Trophoblast cell (in vitro differentiated cells and primary cell): ENCODE data around the gene ENAH.
A peak's percentile ranks its signal among the peaks of the same experiment; 100 is the strongest.

ENCODE experiments used
- DNase-seq, 2 donors: peaks; one replicate each; pipeline ENCODE4 v3.0.0-alpha.2; 2016
- H2AFZ ChIP-seq: 2 replicates; pipeline ENCODE4 v1.6.1; 2013; ENCODE audit warnings: low read length, moderate library complexity, mild to moderate bottlenecking; ENCODE audit not compliant: insufficient read depth, poor library complexity
- H2AK5ac ChIP-seq: 2 replicates; pipeline ENCODE4 v1.6.1; 2013; ENCODE audit warnings: mild to moderate bottlenecking, low read length
- H2BK120ac ChIP-seq: 2 replicates; pipeline ENCODE4 v1.6.1; 2013; ENCODE audit warnings: low read length, mild to moderate bottlenecking, moderate library complexity; ENCODE audit not compliant: insufficient read depth, poor library complexity
- H2BK12ac ChIP-seq: 2 replicates; pipeline ENCODE4 v1.6.1; 2013; ENCODE audit warnings: mild to moderate bottlenecking, low read length, moderate library complexity
- H2BK5ac ChIP-seq: 2 replicates; pipeline ENCODE4 v1.6.1; 2013; ENCODE audit warnings: low read length, low read depth, moderate library complexity, mild to moderate bottlenecking; ENCODE audit not compliant: poor library complexity
- H3K14ac ChIP-seq: 2 replicates; pipeline ENCODE4 v1.6.1; 2013; ENCODE audit warnings: mild to moderate bottlenecking, low read length
- H3K18ac ChIP-seq: 2 replicates; pipeline ENCODE4 v1.6.1; 2013; ENCODE audit warnings: mild to moderate bottlenecking, low read length
- H3K23ac ChIP-seq: 2 replicates; pipeline ENCODE4 v1.6.1; 2013; ENCODE audit warnings: low read length
- H3K27ac ChIP-seq: 2 replicates; pipeline ENCODE4 v1.5.1; 2013; ENCODE audit warnings: low read depth, mild to moderate bottlenecking, inconsistent platforms, low read length, moderate library complexity
- H3K27me3 ChIP-seq: 2 replicates; pipeline ENCODE4 v1.6.1; 2013; ENCODE audit warnings: inconsistent platforms, mild to moderate bottlenecking, low read length, moderate library complexity; ENCODE audit not compliant: insufficient read depth
- H3K36me3 ChIP-seq, 2 experiments: 1 replicate in 1 of 2; 2 replicates in 1 of 2; pipeline ENCODE4 v1.6.1; 2013; ENCODE audit warnings: low read length in 2 of 2, mild to moderate bottlenecking in 2 of 2, moderate library complexity in 1 of 2; ENCODE audit not compliant: insufficient read depth in 2 of 2, control insufficient read depth in 1 of 2
- H3K4ac ChIP-seq: 2 replicates; pipeline ENCODE4 v1.6.1; 2013; ENCODE audit warnings: low read depth, mild to moderate bottlenecking, low read length, moderate library complexity
- H3K4me1 ChIP-seq, 2 experiments: 1 replicate in 1 of 2; 2 replicates in 1 of 2; pipeline ENCODE4 v1.6.1; 2013; ENCODE audit warnings: low read length in 2 of 2, mild to moderate bottlenecking in 2 of 2, moderate library complexity in 1 of 2; ENCODE audit not compliant: insufficient read depth in 2 of 2, control insufficient read depth in 1 of 2
- H3K4me2 ChIP-seq: 2 replicates; pipeline ENCODE4 v1.6.1; 2013; ENCODE audit warnings: inconsistent platforms, mild to moderate bottlenecking, low read length, moderate library complexity
- H3K4me3 ChIP-seq: 2 replicates; pipeline ENCODE4 v1.5.1; 2013; ENCODE audit warnings: mild to moderate bottlenecking, low read depth, low read length, inconsistent platforms
- H3K79me1 ChIP-seq: one replicate; pipeline ENCODE4 v1.6.1; 2013; ENCODE audit warnings: low read length
- H3K79me2 ChIP-seq: 2 replicates; pipeline ENCODE4 v1.6.1; 2013; ENCODE audit warnings: low read length, mild to moderate bottlenecking; ENCODE audit not compliant: control insufficient read depth, insufficient read depth, poor library complexity
- H3K9ac ChIP-seq: 2 replicates; pipeline ENCODE4 v1.6.1; 2013; ENCODE audit warnings: mild to moderate bottlenecking, low read length
- H3K9me3 ChIP-seq: 2 replicates; pipeline ENCODE4 v1.6.1; 2013; ENCODE audit warnings: low read depth, mild to moderate bottlenecking, control low read depth, inconsistent platforms, low read length; ENCODE audit not compliant: insufficient read depth
- H4K12ac ChIP-seq: 2 replicates; pipeline ENCODE4 v1.6.1; 2013; ENCODE audit warnings: low read depth, mild to moderate bottlenecking, low read length, moderate library complexity
- H4K8ac ChIP-seq: 2 replicates; pipeline ENCODE4 v1.6.1; 2013; ENCODE audit warnings: low read depth, mild to moderate bottlenecking, low read length, moderate library complexity
- H4K91ac ChIP-seq: one replicate; pipeline ENCODE4 v1.6.1; 2013; ENCODE audit warnings: low read depth, mild to moderate bottlenecking, low read length, moderate library complexity
- WGBS: extraction: QIAGEN DNeasy Blood & Tissue Kit; methylation state at CpG from one replicate; pipeline ENCODE4 v1.1.7; 2013; ENCODE audit warnings: missing lambda C conversion rate; ENCODE audit not compliant: insufficient read length, insufficient coverage; ENCODE audit errors: extremely low coverage; 5-methylcytosine and 5-hydroxymethylcytosine counted together

ENAH gene

DNA sequence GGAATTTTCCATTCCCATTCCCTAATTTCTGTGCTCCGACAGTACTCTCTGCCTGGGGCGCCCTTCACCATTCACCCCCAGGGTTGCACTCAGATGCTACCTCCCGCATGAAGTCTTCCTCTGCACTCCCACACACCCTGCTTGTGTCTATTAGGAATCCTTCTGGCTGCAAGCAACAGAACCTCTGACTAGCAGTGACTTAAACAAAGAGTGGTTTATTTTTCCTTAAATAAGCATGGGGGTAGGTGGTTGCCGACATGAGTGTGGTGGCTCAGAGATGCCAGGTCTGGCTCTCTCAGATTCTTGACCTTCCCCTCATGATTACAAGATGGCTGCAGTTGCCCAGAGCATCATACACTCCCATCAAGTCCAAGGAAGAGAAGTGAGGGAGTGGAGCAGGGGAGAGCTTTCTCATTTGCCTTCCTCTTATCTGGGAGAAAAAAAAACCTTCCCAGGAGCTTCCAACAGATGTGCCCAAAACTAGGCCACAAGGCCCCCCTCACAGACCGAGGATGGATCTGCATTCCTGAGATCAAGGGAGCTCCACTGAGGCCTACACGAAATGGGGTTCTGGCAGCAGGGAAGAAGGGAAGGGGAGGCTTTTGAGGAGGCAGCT lies 175.5 kb downstream of the ENAH start:
- Histone ChIP-seq H3K27me3 (no peaks in the 10 kb centered on the region), H2BK12ac (no peak overlapping the region), H2AFZ (no peak overlapping the region), H3K9ac (no peak overlapping the region), H3K18ac (no peak overlapping the region), H2BK5ac (no peak overlapping the region), H4K91ac (no peak overlapping the region), H2BK120ac (no peak overlapping the region), H4K8ac (no peak overlapping the region), H3K79me1 (no peaks in the 10 kb centered on the region), H2AK5ac (no peak overlapping the region), H3K36me3 (no peaks in the 10 kb centered on the region), H3K4me1 (peaks cover 0 to 2% of the 10 kb centered on the region in 2 experiments), H3K14ac (no peak overlapping the region), H3K4me2 (no peak overlapping the region), H3K4me3 (no peak overlapping the region), H3K27ac (no peak overlapping the region), H3K9me3 (no peaks in the 10 kb centered on the region), H3K4ac (no peak overlapping the region), H4K12ac (no peak overlapping the region), H3K79me2 (no peaks in the 10 kb centered on the region), H3K23ac (no peak overlapping the region)
- no CpG with 5 or more reads among the region's 6 CpGs for WGBS
- DNase-seq, result no peak

DNA sequence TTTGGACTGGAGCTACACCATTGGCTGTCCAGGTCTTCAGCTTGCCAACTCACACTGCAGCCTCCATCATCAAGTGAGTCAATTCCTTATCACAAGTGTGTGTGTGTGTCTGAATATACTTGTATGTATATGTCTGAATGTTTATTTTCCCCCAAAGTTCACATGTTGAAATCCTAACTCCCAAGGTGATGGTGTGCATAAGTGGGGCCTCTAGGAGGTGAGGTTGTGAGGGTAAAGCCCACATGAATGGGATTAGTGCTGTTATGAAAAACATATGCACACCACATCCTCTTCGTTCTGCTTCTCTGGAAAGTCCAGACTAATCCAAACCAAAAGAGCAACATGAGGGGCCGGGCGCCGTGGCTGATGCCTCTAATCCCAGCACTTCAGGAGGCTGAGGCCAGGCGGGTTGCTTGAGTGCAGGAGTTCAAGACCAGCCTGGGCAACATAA lies 176.4 kb downstream of the ENAH start:
- no peak overlapping the region for H2BK5ac ChIP-seq
- H4K91ac ChIP-seq, result no peak overlapping the region
- no peak overlapping the region for H3K23ac ChIP-seq
- H3K18ac ChIP-seq, result no peak overlapping the region
- H3K9me3 ChIP-seq, result no peaks in the 10 kb centered on the region
- peaks cover 0 to 2% of the 10 kb centered on the region in 2 experiments for H3K4me1 ChIP-seq
- no peak overlapping the region for H3K27ac ChIP-seq
- H2BK12ac ChIP-seq, result no peak overlapping the region
- no peak overlapping the region for H3K9ac ChIP-seq
- H3K4ac ChIP-seq, result no peak overlapping the region
- no peak for DNase-seq
- no peak overlapping the region for H3K4me2 ChIP-seq
- WGBS, result no CpG with 5 or more reads among the region's 5 CpGs
- no peak overlapping the region for H4K8ac ChIP-seq
- no peak overlapping the region for H2AK5ac ChIP-seq
- H2BK120ac ChIP-seq, result no peak overlapping the region
- no peak overlapping the region for H4K12ac ChIP-seq
- no peak overlapping the region for H3K4me3 ChIP-seq
- no peaks in the 10 kb centered on the region for H3K79me2 ChIP-seq
- no peaks in the 10 kb centered on the region for H3K79me1 ChIP-seq
- H3K14ac ChIP-seq, result no peak overlapping the region
- no peaks in the 10 kb centered on the region for H3K27me3 ChIP-seq
- no peak overlapping the region for H2AFZ ChIP-seq
- H3K36me3 ChIP-seq, result no peaks in the 10 kb centered on the region

DNA sequence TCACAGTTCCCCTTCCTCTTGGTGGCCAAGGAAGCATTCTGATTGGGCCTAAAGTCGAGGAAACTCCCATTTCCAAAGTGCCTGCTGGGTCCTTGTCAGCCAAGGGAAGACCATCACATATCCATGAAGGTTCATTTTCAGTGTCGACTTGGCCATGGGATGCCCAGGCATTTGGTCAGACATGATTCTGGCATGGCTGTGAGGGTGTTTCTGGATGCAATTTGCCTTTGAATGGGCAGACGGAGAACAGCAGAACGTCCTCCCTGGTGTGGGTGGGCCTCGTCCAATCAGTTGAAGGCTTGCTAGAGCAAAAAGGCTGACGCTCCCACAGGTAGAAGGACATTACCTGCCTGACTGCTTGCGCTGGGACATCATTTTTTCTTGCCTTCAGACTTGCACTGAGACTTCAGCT lies 176.8 kb downstream of the ENAH start:
- Histone ChIP-seq H3K4me1 (peaks cover 0 to 2% of the 10 kb centered on the region in 2 experiments), H2AK5ac (no peak overlapping the region), H3K4ac (no peak overlapping the region), H3K4me3 (peak overlapping the region; percentile 9), H4K91ac (no peak overlapping the region), H3K9me3 (no peaks in the 10 kb centered on the region), H3K4me2 (no peak overlapping the region), H3K18ac (no peak overlapping the region), H4K8ac (no peak overlapping the region), H3K9ac (no peak overlapping the region), H3K27me3 (no peaks in the 10 kb centered on the region), H3K23ac (no peak overlapping the region), H3K14ac (no peak overlapping the region), H3K79me1 (no peaks in the 10 kb centered on the region), H2BK120ac (no peak overlapping the region), H2AFZ (no peak overlapping the region), H2BK5ac (no peak overlapping the region), H3K36me3 (no peaks in the 10 kb centered on the region), H3K79me2 (no peaks in the 10 kb centered on the region), H3K27ac (no peak overlapping the region), H2BK12ac (no peak overlapping the region), H4K12ac (no peak overlapping the region)
- DNase-seq, result no peak
- WGBS, result no CpG with 5 or more reads among the region's 7 CpGs

DNA sequence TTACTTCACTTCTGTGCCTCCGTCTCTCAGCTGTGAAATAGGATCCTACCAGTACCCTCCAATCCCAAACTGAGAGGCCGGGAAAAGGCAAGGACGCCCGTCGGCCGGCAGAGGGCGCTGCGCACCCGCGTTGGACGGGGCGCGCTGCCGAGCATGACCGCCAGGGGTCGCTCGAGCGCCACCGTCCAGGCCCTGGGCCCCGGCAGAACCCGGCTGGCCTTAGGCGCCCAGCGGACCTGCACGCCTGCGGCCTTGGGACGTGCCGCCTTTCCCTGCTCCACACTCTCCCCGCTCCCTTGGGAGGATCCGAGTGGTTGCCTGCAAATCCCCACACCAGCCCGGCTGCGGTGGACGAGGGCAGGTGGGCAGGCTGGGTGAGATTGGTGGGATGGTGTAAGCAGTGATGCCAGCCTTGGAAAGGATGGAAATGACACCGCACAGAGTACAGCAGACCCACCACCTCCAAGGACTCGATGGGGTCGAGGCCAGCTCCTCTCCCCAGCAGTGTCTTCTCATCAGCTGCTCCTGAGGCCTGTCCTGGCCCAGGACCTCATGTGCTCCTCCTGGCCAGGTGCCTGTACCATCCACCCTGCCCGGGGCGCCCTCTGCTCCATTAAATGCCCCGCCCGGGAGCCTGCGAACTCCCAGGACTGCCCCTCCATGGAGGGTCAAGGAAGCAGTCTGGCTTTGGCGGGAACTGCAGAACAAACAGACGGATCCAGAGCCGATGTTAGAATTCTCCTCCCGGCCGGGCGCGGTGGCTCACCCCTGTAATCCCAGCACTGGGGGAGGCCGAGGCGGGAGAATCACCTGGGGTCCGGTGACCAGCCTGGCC lies 177.7 kb downstream of the ENAH start:
- Histone ChIP-seq H3K79me2 (no peaks in the 10 kb centered on the region), H2BK120ac (no peak overlapping the region), H2AFZ (no peak overlapping the region), H3K23ac (no peak overlapping the region), H4K12ac (no peak overlapping the region), H2BK12ac (no peak overlapping the region), H2BK5ac (no peak overlapping the region), H3K27ac (no peak overlapping the region), H3K4me2 (peak overlapping the region; percentile 34), H3K79me1 (no peaks in the 10 kb centered on the region), H3K9me3 (no peaks in the 10 kb centered on the region), H3K4ac (no peak overlapping the region), H3K18ac (no peak overlapping the region), H2AK5ac (no peak overlapping the region), H3K9ac (no peak overlapping the region), H3K27me3 (no peaks in the 10 kb centered on the region), H3K36me3 (no peaks in the 10 kb centered on the region), H3K4me1 (peaks cover 0 to 2% of the 10 kb centered on the region in 2 experiments), H4K91ac (no peak overlapping the region), H4K8ac (no peak overlapping the region), H3K4me3 (no peak overlapping the region), H3K14ac (no peak overlapping the region)
- DNase-seq, result peak; percentile 47 to 78
- no CpG with 5 or more reads among the region's 50 CpGs for WGBS
